Measurements from ENCODE around the gene BACH2.
A peak's percentile ranks its signal among the peaks of the same experiment; 100 is the strongest.

Gene BACH2

DNA sequence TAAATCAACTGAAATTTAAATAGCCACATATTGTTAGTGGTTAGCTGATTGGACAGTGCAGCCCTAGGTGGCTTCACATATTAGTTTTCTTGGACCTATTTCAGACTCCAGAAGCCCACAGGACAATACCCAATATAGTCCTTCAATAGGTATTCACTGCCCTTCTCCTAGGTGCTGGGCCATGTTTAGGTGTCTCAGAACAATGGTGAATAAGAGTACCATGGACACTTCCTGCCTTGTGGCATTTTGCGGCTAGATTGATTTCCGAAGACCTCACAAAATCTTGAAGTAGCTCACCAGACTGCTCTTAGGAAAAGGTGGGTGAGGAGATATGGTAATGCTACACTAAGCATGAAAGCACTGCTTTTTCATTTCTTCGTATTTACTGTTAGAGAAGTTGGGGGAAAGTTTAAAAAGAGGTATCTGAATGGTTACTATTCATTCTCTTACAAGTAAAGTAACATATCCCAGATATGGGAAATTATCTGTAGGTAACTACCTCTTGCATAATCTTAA is 203.0 kb downstream of the BACH2 start:
- no peak for DNase-seq (ENCODE audit: low read depth)

DNA sequence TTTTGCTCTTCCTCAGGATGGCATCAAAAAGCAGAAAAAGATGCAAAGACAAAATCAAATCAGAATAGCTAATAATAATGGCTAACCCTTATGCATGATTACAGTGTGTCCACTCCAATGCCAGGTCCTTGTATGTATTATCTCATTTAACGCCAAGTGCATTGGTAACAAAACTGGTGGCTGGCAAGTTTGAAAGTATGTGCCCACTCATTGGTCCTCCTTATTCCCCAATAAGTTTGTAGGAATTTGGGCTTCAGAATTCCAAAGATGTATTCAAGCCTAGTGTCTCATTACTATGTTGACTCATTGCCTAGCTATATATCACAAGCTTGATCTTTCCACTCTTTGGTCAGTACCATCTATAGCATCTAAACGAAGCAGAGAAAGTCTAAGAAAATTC is 205.8 kb downstream of the BACH2 start:
- DNase-seq (ENCODE audit: low read depth): no peak

DNA sequence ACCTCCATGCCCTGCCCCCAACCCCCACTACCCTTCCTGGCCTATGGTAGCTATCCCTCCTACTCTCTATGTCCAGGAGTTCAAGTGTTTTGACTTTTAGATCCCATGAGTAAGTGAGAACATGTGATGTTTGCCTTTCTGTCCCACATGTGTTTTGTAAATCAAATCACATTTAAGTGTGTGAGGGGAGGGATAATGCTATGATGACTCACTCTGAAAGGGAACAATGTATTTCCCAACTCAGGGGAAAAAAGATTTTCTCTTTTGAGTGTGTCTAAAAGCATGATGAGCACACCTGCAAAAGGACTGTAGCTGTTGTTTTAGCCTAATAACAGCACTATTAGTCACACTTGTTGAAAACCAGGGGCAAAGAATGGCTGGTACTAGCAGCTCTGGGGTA is 208.6 kb downstream of the BACH2 start:
- DNase-seq (ENCODE audit: low read depth): no peak

DNA sequence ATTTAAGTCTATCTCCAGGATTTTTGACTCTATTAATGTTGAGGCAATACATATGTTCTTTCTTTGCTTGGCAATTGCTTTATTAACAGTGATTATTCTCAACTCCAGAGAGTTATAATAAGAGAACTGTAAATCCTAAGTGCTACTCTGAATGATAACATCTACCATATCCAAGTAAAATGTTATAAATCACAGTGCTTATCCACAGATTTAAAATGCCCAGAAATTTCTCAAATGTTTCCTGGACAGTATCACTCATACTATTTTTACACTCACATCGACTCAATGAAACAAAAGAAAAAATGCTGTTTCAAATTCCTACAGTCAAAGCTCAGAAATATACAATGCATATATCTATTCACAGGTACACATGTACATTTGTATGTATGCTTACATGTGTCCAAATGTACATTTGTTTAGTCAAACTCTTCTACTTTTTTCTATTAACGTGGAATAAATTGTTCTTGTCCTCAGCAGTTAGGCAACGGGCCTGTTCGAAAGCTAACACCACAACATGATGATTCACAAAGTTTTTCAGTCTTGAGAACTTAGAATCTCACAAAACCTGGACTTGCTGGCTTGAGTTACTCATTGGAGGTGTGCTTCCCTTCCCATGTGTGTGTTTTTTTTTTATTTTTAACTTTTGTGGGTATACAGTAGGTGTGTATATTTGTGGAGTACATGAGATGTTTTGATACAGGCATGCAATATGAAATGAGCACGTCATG is 209.4 kb downstream of the BACH2 start:
- no peak for DNase-seq (ENCODE audit: low read depth)

DNA sequence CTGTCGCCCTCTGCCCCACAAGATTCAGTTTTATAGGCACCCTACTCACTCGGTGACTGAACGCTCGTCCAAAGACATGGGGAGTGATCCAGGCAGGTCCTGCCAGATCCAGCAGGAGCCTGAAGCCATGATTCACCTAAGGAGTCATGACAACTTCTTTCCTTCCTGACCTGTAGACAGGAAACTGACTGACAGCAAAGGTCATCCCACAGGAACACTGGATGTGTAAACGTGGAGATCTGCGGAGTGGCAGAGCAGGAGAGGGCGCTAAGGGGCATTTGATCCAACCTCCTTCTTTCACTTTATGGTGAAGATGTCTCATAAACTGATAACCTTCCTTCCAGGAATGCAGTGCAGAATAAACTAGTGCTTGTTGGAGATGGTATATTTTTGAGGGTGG is 210.1 kb downstream of the BACH2 start:
- DNase-seq (ENCODE audit: low read depth): no peak

DNA sequence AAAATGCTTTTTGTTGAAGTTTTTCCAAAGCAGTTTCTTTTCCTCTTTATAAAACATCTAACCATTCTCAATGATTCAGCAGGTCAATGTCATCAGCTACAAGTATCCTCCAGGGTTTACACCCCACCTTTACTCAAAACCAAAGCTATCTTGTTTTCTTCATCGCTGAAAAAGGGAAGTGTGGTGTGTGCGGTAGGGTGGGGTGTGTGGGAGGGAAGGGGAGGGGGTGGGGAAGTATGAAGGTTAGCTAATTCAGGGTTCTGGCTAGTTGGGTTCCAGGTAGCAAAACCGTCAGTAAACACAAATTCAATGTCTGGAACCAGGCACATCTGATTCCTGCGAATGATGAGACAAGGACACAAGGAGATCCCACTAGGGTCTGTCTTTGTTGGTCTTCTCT is 212.8 kb downstream of the BACH2 start:
- DNase-seq (ENCODE audit: low read depth): no peak

DNA sequence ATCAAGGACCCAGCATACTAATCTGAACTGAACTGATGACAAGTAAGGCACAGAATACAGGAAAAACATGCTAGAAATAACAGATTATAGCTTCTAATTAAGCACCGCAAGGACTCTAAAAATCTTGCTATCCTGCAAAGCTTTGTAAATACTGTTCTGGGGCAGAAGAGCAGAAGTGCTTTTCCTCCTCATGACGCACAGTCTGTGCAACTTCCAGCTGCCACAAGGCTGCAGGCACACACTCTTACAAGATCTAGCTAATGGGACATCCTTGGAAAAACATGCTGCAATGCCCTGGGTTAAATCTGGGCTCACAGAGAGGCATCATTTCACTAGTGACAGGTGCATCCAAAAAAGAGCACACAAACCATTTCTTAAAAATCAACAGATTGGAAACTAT is 213.8 kb downstream of the BACH2 start:
- DNase-seq (ENCODE audit: low read depth): no peak

DNA sequence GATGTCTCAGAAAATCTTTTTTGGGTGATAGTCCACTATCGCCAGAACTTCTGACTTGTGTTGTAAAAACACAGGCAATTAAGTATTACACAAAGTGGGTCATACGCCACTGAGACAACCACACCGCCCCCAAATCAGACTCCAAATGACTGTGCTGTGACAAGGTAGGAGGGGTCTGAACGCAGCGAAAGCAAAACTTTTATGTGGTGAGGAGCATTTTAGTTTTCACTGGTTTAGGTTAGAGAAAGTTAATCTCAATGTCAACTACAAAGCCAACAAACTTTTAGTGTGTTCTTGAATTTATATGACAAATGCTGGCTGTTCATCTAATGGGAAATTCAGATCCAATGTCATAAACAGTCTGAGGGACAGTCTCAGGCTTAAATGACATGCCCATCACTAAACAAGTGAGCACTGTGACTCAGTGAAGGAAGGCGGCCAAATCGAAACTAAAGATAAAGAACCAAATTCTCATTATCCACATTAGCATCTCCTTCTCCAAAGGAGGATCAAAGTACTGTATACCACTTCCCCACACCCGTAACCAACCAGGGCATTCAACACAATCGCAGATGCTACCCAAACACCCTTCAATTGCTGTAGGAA is 215.7 kb downstream of the BACH2 start:
- DNase-seq (ENCODE audit: low read depth): peak; percentile 28

DNA sequence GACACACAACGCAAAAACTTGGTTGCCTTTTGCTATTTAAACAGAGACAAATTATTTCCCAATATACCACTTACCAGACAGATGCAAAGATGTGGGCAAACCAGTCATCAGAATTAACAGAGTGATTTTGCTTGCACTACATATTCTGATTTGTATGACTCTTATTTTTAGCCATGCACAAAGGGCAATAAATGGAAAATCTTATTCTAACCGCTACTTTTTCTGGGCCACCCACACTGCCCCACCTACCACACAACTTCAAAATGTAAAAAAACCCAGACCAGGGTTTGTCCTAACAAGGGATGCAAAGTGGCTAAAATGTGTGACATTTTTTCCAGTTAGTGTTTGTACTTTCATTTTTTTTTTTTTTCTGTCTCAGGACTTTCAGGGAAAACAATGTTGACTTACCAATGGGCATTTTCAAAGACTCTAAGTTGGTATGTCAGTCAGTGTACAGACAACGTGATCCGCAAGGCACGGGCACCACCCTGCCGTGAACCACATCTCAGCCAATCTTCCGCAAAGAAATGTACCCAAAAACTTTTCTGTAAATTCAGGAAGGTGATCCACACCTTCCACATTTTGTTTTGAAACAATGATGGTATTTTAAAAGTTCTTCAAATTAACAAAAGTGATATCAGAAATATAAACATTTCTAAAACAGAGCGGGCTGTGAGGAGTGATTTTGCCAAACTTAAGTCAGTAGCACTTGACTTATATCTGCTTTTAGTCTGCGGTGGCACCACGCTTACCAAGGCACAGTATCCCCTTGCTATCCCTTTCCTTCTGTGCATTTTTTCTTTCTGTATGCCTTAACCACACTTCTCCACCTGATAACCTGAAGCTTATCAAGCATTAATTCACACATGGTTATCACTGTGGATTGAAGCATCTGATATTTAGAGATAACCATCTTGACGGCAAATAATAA is 216.8 kb downstream of the BACH2 start:
- DNase-seq (ENCODE audit: low read depth): no peak

DNA sequence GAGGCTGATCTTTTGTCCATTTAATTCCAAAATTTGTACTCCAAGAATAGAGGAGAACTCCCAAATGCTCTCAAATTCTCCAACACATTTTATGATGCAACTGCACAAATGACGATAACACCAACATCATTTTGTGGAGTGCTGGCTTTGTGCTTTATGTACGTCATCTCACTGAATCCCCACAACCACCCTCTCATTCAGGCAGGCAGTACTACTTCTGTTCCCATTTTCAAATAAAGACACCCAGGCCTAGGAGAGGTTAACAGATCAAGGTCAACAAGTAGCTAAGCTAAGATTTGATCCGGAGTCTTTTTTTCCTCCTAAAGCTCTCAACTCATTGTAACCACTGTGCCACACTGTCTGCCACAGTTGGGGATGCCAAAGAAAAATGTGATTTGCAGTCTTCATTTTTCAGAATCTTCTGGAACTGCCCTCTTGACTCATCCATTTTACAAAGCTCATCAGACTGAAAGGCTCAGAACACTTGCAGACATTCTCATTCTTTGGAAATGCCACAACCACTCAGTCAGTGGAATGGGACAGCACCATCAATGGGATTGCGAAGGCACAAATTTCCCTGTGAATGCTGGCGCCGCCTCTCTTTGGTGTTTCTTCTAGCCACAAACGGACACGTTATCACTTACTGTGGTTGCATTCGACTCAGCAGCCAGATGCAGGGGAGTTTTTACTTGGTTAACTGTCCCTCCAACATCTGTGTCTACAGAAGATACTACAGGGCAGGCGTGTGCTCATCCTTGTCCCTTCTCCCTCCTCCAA is 217.9 kb downstream of the BACH2 start:
- DNase-seq (ENCODE audit: low read depth): no peak

DNA sequence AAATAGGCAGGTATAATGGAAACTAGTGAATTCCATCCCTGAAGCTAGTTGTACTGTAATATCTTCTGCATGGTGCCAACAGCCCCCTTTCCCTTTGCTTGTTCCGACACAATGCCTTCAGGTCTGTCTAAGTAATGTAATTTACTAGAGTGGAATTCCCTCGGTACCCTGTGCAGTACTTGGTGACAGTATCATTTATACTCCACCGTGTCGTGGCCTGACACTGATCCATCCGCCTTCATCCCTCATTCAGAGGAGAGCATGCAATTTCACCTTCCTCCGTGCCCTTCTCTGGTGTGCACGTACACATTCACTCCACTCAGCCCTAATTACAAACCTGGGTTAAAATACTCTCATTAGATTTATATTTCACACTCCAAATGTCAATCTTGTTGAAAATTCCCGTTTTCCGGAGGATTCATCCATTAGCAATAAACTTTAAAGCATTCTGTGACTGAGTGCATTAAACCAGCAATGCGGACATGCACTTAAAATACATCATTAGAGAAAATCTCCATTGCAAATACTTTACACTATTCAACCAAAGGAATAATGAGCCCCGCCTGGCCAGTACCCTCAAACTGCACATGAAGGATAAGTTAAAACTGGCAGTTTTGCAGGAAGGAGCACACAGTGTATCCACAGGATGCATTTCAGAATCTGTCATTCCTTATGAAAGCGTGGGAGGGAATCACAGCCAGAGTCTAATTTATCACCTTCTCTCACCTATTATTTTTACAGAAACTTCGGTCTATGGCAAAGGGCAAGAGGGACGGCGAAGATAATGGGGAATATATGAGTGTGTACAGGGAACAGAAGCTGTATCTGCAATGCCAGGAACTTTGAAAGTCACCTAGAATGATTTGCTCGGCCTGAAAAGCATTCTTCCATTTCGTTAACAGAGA is 219.9 kb downstream of the BACH2 start:
- no peak for DNase-seq (ENCODE audit: low read depth)

DNA sequence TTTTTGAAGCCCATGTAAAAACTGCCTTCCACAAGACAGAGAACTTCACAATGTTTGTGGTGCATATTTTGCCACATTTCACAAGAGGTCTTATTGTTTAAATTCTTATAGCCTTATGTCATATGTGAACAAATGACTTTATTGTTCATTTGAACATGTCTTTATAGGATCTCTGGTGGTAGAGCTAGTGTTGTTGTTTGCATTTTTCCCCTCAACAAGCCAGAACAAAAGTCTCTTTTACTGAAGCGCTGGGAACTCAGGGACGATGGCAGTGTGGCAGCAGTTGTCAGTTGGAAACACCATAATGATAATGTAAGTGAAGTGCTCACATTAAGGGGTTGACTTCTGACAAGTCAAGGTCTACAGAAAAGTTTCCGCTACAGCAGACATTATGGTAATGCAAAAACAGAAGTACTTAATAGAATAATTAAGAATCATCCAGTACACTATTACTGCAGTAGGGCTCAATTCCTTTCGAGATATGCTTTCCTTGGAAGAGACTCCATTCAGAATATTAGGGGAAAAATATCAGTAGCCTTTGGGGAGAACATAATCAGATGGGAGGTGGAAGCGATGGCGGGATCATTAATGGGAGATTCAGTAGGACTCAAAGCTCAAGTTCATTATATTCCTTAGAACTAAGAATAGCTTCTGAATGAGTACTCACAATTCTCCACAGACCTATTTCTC is 222.3 kb downstream of the BACH2 start:
- DNase-seq (ENCODE audit: low read depth): no peak

DNA sequence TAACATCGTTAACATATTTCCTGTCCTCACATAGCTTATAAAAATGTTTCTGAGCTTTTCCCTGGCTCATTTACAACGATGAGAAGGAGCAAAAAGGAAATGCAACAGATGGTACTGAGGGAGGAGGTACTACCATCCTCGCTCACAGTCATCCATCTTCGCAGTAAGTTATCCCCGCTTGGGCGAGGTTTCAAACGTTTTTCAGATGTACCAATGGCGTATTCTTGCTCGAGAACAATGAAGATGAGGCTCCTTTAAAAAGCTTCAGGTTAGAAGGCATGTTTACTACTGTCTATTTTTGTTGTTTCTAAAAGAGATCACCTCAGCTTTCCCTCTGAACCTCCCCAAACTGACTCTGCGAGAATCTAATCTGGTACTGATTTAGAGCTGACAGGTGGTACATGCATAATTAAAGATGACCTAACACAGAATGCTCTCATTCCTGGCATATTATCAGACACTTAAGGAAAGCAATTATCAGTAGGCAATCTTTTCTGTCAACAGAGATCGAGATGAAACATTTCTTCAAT is 223.6 kb downstream of the BACH2 start:
- DNase-seq (ENCODE audit: low read depth): no peak

DNA sequence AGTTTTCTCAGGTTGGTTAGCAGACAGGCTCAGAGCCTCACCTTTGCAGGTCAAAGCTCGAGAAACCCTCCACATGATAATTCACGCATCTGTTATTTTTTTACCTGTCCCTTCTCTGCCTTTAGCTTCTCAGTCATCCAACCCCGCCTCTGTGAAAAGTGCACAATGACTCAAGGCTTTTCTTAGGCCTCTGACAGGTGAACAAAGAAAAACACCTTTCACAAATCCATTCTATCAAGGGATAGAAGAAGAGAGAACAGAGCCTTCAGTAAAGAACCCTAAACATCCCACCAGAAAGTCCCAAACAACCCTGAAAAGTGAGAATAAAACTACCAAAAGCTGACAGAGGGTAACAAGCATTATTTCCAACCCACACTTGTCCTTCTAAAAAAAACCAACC is 224.1 kb downstream of the BACH2 start:
- no peak for DNase-seq (ENCODE audit: low read depth)

DNA sequence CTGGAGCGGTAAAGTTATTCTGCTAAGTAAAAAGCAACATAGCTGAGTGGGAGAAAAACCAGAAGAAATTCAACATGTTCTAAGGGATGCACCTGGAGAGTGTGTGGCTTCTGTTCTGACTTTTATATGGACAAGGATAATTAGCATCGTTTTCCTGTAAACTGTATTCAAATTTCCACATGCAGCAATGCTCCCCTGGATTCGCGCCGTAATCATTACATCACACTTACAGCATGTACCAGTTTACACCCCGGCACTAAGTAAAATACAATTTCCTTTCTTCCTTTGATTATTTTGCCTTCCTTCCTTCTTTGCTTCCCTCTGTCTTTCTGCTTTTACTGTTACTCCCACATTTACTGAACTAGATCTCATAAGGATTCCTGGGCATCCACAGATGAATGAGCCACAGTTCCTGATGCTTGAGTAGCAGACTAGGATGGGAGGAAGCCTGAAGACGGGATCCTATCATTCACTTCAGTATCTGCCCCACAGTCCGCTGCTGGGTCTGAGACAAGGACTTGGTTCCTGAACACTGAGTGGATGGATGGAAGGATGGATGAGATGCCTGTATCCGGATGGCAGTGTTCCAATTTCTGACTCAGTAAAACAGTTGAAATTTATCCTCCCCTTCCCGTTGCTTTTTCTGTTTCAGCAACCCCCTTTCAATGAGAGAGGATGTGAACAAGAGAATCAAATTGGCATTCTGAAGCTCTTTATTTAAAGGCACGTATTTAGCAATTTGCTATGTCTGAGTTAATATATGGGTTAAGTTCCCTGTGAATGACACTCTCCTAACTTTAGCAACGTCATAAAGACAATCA is 227.7 kb downstream of the BACH2 start:
- no peak for DNase-seq (ENCODE audit: low read depth)

DNA sequence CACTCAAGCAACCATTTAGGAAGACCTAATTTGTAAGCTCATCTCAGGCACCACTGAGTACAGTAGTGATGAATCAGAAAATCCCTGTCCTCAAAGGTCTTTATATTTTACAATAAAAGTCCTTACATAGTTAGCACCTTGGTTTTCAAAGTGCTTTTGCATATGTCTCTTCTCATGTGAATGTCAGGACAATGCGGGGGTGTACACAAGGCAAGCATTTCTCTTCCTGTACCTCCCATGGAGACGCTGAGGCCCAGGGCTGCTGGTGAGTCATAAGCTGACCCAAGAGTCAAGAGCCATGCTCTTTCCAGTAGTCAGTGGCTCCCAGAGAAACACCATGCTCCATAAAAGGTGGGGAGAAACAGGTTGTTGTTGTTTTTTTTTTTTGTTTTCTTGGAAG is 228.4 kb downstream of the BACH2 start:
- no peak for DNase-seq (ENCODE audit: low read depth)

DNA sequence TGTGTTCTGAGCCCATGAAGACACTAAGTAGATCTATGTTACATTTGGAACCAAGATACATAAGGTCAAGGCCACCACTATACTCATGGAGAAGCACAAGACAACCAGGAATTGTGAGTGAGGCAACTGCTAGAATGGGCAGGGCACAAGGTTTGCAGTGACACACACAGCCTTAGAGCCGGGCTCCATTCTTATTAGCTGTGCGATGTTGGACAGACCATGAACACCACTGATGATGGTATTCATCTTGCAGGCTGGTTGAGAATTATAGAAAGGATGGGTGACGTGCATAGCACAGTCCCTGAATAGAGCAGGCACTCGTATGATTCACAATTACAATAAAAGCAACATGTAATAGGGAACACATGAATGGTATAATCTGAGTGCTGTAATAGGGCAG is 229.9 kb downstream of the BACH2 start:
- no peak for DNase-seq (ENCODE audit: low read depth)

DNA sequence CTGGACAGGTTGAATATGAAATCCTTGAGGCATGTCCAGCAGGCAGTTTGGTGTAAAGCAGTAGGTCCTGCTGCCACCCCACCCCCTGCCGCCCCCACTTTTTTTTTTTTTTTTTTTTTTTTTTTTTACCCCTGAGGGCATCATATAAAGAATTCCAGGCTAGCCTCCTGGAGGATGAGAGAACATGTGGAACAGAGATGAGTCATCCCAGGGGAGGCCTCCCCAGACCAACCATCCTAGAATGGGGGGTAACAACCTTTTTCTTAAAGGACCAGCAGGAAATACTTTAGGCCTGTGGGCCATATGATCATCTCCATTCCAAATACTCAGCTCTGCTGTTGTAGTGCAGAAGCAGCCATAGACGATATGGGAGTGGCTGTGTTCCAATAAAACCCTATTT is 231.5 kb downstream of the BACH2 start:
- DNase-seq (ENCODE audit: low read depth): no peak

DNA sequence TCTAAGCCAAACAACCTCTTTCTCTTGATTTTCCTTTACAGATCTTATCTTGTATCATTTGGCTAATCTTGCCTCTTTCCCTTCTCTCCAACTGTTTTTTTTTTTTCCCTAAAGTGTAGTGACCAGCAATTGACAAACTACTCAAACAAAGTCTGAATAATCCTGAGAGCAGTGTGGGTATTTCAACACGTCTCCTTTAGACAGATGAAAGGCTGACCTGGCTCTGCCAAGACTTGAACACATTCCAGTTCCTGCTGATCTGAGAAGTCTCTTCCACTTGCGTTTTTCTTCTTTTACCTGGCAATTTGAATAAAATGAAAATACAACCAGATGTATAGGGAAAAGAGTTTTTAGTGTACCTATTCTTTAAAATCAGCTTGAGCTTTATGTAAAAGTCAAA is 234.0 kb downstream of the BACH2 start:
- DNase-seq (ENCODE audit: low read depth): no peak

All from activated T-cell treated with anti-CD3 and anti-CD28 coated beads for 1 hour (primary cell).